ENCODE data around the gene SLAIN1.
A peak's percentile ranks its signal among the peaks of the same experiment; 100 is the strongest.
"Not testable (repeated sequence)": the region's sequence is repeated elsewhere in the genome, so short reads cannot be mapped to it uniquely, and the experiment has no call there.

Gene SLAIN1

GRCh38 chr13:77697217-77698103 lies at the start of gene SLAIN1:
SLAIN1 (plus strand) TSS chr13:77697687; CDS start chr13:77697914, 227 bp downstream.
- peak; percentile 52 to 66 (median 59) for DNase-seq (ENCODE audit: low read depth in 2 of 3, low spot score in 1 of 3)

DNA sequence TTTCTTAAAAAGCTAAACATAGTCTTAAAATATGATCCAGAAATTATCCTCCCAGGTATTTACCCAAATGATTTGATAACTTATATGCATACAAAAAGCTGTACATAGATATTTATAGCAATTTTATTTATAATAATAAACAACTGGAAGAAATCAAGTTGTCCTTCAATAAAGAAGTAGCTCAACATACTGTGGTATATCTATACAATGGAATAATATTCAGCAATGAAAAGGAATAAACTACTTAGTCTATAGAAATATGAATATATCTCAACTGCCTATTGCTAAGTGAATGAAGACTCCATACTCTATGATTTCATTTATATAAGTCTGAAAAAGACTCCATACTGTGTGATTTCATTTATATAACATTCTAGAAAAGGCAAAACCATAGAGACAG lies 47.1 kb upstream of the SLAIN1 start:
- DNase-seq (ENCODE audit: low read depth in 2 of 3, low spot score in 1 of 3): no peak

DNA sequence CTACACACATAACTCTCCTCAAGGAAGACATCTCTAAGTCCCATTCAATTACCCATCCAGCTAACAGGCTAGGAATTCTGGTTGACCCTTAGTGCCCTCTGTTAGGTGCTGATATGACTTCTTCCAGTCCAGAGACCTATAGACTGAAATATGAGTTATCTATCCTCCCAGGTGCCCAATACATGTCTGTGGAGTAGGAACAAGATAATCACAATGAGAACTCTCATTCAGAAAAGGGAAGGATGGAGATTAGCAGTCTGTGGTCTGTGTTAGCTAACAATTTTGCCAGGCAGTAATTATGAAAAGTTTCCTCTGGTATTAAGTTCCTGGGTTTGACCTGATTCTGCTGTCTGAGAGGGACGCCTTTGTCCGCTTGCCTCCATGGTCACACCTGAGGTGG lies 44.2 kb upstream of the SLAIN1 start:
- no peak for DNase-seq (ENCODE audit: low read depth in 2 of 3, low spot score in 1 of 3)

- not testable (repeated sequence) for DNase-seq (ENCODE audit: low read depth in 2 of 3, low spot score in 1 of 3)
Measured at GRCh38 chr13:77660016-77660415, 37.5 kb upstream of the SLAIN1 start.

GRCh38 chr13:77660841-77661250 lies 36.6 kb upstream of the SLAIN1 start:
- no peak for DNase-seq (ENCODE audit: low read depth in 2 of 3, low spot score in 1 of 3)

GRCh38 chr13:77662301-77662700 lies 35.2 kb upstream of the SLAIN1 start:
- DNase-seq (ENCODE audit: low read depth in 2 of 3, low spot score in 1 of 3): not testable (repeated sequence)

- DNase-seq (ENCODE audit: low read depth in 2 of 3, low spot score in 1 of 3): not testable (repeated sequence)
Measured at GRCh38 chr13:77662831-77663230, 34.7 kb upstream of the SLAIN1 start.

DNA sequence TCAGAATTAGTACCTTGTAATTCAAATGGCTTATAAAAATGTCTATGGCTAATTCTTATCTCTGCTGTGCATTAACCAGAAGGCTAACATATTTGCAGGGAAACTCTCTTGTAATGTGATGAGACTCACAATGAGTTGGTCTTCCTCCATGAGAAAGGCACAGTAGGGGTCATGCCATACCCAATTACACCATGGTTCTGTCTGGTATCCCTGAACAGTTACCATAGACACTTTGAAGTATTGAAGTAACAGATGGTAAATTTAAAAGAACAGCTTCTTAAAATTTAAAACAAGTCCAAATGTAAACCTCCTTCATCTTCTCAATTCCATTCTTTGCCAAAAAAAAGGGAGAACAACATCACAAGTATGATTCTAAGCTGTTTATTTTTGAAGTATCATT lies 22.6 kb upstream of the SLAIN1 start:
- no peak for DNase-seq (ENCODE audit: low read depth in 2 of 3, low spot score in 1 of 3)

DNA sequence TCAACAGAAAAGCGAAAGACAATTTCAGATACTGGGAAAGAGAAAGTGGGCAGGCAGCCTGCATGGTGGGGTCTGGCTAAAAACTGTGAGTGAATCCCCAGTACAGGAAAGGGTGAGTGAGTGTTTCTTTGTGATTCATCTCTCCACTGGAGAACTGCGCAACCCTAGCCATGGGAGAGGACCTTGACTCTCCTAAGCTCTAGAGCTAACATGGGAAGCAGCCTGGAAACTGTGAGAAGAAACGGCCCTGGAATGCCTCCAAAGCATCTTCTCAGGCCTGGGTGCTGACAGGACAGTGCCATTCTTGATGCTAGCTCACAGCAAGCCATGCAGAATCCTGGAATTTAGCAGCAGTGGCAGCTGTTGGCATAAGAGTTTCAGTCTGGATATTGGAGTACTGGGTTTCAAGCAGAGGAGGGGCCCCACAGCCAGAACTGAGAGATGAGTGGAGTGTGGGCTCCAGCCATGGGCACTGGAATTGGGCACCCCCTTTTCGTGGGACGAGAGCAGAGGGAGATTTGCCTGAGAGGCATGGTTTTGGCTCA lies 18.7 kb upstream of the SLAIN1 start:
- no peak for DNase-seq (ENCODE audit: low read depth in 2 of 3, low spot score in 1 of 3)

- DNase-seq (ENCODE audit: low read depth in 2 of 3, low spot score in 1 of 3): no peak
Measured at GRCh38 chr13:77687799-77688198, 9.7 kb upstream of the SLAIN1 start.

- no peak for DNase-seq (ENCODE audit: low read depth in 2 of 3, low spot score in 1 of 3)
Measured at GRCh38 chr13:77691871-77692270, 5.6 kb upstream of the SLAIN1 start.

GRCh38 chr13:77692746-77693448 lies 4.6 kb upstream of the SLAIN1 start:
- DNase-seq (ENCODE audit: low read depth in 2 of 3, low spot score in 1 of 3): no peak

DNA sequence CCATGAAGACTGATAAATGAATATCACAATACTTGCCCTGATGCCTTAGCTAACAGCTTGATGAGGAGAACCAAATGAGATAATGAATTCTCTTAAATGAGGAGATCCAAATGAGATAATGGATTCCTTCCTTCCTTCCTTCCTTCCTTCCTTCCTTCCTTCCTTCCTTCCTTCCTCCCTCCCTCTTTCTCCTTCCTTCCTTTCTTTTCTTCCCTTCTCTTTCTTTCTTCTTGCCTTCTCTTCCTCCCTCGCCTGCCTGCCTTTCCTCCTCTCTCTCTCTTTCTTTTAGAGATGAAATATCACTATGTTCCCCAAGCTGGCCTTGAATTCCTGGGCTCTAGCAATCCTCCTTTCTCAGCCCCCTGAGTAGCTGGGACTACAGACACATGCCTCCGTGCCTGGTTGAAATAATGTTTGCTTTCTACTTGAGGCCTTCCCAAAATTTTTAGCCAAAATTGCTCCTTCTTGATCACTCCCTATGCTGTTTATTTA lies 4.0 kb upstream of the SLAIN1 start:
- no peak for DNase-seq (ENCODE audit: low read depth in 2 of 3, low spot score in 1 of 3)

- no peak for DNase-seq (ENCODE audit: low read depth in 2 of 3, low spot score in 1 of 3)
Measured at GRCh38 chr13:77696006-77696878, 1.2 kb upstream of the SLAIN1 start.

DNA sequence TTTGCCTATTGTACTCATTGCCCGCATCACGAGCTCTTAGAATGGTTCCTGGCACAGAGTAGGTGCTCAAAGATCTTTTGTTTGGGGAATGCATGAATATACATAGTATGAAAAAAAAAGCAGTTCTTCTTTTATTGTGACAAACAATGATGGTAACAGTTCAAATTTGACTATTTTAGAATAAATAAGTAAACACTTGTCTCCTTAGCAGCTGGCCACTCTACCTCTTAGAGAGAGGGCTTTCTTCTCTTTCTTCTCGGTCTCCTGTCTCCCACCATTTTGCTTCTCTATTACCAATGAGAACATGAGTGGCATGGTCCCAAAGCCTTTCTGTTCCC lies 639 bp upstream of the SLAIN1 start:
- DNase-seq (ENCODE audit: low read depth in 2 of 3, low spot score in 1 of 3): no peak

- DNase-seq (ENCODE audit: low read depth in 2 of 3, low spot score in 1 of 3): peak in 2 of 3 donors; percentile 19 to 30
Measured at GRCh38 chr13:77698201-77699058, 943 bp downstream of the SLAIN1 start.

DNA sequence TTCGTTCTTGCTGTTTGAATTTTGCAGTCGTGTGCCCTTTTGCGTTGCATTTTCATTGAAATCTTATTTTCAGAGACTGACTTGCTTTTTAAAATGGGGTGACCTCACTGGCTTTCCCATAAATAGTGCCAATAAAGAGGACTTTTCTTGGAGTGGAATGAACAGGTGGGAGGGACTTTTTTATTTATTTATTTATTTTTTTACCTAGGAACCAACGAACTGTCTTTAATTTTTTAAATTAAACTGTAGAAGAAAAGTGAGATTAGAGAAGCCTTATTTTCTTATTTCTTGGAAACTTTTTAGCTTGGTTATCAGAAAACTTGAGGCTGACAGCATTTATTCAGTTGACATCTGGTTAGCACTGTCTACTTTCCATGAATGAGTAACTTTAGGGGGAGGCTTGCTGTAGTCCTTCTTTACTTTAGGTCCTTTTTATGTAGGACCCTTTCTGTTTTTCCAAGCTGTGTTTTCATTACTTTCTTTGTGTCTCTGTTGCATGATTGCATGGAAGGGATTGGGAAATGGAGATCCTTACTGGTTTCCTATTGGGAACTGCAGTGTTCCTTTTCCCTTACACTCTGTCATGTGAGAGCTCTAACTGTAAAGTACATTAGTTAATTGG lies 1.7 kb downstream of the SLAIN1 start:
- DNase-seq (ENCODE audit: low read depth in 2 of 3, low spot score in 1 of 3): no peak

- no peak for DNase-seq (ENCODE audit: low read depth in 2 of 3, low spot score in 1 of 3)
Measured at GRCh38 chr13:77701305-77701704, 3.8 kb downstream of the SLAIN1 start.

GRCh38 chr13:77702366-77702765 lies 4.9 kb downstream of the SLAIN1 start:
- DNase-seq (ENCODE audit: low read depth in 2 of 3, low spot score in 1 of 3): no peak

DNA sequence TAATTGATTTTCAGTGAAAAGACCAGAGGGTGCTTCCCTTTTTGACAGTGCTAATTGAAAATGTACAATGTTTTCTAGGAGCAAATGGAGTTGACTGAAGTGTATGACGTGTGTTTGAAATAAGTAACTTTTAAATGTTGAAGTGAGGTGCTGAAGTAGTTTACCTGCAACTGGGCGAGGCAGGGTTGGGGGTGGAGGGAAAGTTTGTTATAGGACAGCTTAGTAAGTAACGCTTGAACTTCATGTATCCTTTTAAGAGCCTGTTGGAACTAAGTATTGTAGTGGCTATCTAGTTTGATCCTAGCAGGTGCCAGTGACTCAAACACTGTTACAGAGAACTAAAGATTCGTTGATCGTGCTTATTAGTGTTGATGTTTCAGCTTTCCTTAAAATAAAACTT lies 5.9 kb downstream of the SLAIN1 start:
- DNase-seq (ENCODE audit: low read depth in 2 of 3, low spot score in 1 of 3): no peak
